HG03342 (cell line): ENCODE measurements around the gene SGMS1.
"Not testable (repeated sequence)": the region's sequence is repeated elsewhere in the genome, so short reads cannot be mapped to it uniquely, and the experiment has no call there.

Experiments
- ATAC-seq: cut with Tn5 transposase; IDR thresholded peaks from one replicate; pipeline ENCODE4 v1.9.1; 2021; ENCODE audit warnings: mild to moderate bottlenecking, moderate library complexity; ENCODE audit not compliant: unreplicated experiment

SGMS1 gene

GRCh38 chr10:50541921-50542320, 81.8 kb downstream of the SGMS1 start:
- ATAC-seq: no peak

GRCh38 chr10:50541317-50541716, 82.4 kb downstream of the SGMS1 start:
- no peak for ATAC-seq

GRCh38 chr10:50540826-50541122, 83.0 kb downstream of the SGMS1 start:
- peak; percentile 6 for ATAC-seq

DNA sequence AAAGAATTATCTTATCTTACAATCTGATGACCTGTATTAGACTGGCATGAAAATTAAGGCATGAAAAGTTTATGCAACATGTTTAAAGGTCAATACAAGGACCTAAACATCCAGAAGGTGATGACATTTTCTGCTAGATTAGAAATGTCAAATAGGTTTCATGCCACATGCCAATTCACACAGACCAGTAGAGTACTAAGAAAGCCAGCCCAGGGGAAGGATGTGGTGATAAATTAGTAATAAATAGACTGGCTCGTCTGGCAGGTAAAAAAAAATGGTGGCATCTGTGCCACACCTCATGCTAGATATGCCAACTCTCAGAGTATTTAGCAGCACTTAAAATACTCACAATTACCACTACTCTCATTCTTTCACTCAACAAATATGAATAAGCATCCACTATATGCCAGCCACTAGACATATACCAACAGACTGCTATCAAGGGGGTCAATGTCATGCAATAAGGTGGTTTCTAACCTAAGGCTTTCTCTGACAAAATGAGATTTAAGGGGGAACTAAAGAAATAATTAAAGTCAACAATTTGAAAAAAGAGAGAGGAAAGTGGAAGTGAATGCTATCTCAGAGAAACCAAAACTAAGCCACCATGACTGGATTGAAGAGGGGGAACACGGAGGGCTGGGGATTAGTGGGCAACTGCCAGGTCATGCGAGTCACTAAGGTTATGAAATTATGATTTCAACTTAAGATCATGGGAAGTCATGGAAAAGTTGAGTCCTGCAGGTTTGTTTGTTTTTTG, 83.5 kb downstream of the SGMS1 start:
- ATAC-seq: peak; percentile 62

DNA sequence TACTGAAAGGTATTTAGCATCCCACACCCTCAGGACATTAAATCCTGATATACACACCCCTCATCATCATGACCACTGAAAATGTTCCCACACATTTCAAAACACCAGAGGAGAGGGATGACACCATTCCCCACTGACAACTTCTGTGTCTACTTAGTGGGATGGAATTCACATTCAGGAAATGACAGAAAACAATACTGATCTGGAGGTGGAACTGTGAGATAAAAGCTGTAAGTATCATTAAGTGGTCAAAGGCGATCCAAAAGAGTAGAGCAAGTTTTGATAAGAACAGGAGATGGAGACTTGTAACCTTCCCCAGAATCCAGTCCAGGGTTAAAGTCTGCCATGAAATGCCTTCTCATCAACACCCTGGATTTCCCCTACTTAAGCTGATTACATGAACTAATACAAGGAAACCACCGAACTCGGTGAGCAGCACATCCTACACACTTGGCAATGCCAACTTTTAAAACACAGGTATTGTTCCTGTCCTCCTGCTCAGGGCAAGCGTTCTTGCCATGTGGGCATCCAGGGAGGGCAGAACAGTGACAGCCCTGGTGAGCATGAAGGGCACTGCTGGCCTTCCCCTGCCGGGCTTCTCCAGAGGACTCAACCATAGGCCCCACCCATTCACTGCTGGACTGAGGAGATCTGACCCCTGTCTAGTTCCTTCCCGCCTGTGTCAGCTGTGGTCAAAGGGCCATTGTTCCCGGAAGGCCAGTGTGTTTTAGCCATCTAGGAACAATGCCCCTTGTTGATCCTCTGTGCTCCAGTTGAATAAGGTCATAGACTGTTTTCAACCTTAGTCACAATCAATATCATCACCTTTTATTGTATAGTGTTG, 85.0 kb downstream of the SGMS1 start:
- ATAC-seq: peak; percentile 37

- no peak for ATAC-seq
Observed at GRCh38 chr10:50536617-50537240, 87.0 kb downstream of the SGMS1 start.

DNA sequence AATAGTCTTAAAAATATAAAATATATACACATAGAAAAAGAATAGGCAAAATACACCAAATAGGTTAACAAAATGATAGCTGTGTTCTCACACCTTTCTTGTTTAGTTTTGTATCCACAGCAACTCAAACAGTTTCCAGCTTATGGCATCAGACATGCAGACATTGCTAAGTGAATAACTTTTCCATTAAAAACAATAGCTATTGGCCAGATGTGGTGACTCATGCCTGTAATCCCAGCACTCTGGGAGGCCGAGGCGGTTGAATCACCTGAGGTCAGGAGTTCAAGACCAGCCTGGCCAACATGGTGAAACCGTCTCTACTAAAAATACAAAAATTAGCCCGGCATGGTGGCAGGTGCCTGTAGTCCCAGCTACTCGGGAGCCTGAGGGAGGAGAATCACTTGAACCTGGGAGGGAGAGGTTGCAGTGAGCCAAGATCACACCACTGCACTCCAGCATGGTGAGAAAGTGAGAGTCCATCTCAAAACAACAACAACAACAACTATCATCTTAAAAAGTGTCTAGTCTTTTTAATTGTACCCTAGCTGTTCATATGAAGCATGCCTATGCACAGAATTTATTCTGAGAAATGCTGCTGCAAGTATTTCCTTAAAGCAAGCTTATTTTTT, 88.9 kb downstream of the SGMS1 start:
- not testable (repeated sequence) for ATAC-seq

DNA sequence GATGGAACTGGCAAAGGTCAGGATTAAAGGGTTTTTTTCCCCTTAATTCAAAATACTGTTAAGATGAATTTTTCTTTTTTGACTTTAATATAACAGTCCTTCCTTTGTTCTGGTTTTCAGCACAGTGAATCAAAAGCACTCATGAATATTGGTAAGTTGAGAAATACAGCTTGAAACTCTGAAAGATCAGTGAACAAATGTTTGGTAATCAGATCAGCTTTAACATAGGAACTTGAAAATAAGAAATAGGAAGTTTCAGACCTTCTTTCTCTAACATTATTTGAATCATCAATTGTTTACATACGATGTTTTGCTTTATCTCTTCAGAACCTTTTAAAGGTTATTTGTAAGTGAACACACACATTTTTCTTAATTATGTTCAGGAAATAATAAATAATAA, 90.5 kb downstream of the SGMS1 start:
- no peak for ATAC-seq

- ATAC-seq: no peak
Observed at GRCh38 chr10:50531388-50532077, 92.2 kb downstream of the SGMS1 start.

DNA sequence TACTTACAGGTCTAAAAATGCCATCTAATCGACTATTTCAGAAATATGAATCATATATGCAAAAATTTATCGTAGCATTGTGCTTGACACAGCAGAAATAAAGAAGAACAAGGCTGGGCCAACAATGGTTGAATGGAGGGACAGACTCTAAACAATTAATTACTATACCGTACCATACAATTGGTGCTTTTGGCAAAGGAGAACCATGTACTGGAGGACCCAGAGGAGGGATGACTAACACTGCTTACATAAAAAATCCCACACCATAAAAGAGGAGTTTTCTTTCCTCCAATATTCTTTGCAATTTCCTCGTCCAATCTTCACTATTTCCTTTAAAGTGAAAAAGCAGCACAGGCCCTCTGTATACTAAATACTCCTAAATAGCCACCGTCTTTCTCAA, 94.1 kb downstream of the SGMS1 start:
- ATAC-seq: no peak

DNA sequence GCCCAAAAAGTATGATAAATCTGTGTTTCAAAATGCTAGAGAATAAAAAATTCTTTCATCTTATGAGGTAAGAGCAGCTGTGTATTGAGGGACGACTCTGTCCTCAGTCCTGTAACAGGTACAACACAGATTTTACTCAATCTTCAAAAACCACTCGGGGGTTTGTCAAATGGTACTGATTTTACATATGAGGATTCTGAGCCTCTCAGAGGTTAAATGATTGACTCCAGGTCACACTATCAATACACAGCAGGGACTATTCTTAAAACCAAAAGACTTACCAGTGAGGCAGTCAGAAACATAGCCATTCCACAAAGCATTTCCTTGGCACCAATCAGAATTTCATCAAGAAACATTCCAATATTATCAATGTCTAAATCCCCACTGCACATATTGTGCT, 95.5 kb downstream of the SGMS1 start:
- ATAC-seq: no peak

GRCh38 chr10:50527442-50528043, 96.2 kb downstream of the SGMS1 start:
- no peak for ATAC-seq

DNA sequence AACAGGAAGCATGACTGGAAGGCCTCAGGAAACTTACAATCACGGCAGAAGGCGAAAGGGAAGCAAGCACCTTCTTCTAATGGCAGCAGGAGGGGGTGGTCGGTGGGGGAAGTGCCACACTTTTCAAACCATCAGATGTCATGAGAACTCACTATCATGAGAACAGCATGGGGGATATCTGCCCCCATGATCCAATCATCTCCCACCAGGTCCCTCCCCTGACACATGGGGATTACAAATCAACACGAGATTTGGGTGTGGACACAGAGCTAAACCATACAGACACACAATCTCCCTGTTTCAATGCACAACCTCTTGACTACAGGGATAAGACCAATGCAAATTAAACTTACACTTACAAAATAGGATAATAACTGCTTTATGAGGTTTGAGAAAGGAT, 97.6 kb downstream of the SGMS1 start:
- ATAC-seq: no peak

GRCh38 chr10:50523357-50523756, 100.4 kb downstream of the SGMS1 start:
- no peak for ATAC-seq

- no peak for ATAC-seq
Observed at GRCh38 chr10:50522908-50523307, 100.8 kb downstream of the SGMS1 start.

DNA sequence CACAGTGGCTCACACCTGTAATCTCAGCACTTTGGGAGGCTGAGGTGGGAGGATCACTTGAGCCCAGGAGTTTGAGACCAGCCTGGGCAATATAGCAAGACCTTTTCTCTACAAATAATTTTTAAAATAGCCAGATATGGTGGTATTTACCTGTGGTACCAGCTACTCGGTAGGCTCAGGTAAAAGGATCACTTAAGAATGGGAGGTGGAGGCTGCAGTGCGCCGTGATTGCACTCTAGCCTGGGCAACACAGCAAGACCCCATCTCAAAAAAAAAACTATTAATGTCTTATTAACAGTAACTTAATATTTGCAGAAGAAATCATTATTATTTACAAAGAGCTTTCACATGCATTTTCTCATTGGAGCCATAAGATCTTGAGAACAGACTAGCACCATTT, 103.6 kb downstream of the SGMS1 start:
- ATAC-seq: no peak

DNA sequence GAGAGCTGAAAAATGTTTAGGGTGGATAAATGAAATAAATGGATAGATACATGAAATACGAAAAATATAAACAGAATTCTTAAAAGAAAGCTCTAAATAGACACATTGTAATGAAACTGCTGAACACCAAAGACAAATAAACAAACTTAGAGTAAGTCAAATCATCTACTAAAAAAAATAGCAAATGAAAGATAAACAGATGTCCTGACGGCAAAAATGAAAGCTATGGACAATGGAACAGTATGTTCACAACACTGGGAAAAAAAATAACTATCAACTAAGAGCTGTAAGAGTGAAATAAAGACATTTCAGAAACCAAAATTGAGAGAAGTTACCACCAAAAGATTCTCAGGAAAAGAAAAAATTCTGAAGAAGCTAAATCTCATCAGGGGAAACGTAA, 106.1 kb downstream of the SGMS1 start:
- ATAC-seq: no peak

GRCh38 chr10:50516171-50516570, 107.6 kb downstream of the SGMS1 start:
- ATAC-seq: no peak

DNA sequence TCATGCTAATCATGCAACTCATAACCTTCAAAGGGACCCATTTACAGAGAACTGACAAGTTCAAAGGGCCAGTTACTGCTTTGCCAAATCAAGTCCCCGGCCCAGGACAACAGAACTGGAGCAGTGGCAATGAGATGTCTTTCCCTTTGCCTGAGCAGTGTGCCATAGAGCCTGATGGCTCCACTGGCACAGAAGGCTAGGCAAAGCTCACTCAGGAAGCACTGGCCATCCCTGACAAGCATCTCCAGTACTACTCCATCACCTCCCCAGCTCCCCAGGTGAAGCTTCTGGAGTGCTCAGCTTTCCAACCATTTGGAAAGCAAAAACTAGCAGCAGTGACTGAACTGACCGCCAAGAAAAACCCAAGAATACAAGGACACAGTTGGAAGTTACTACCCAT, 108.3 kb downstream of the SGMS1 start:
- ATAC-seq: no peak

DNA sequence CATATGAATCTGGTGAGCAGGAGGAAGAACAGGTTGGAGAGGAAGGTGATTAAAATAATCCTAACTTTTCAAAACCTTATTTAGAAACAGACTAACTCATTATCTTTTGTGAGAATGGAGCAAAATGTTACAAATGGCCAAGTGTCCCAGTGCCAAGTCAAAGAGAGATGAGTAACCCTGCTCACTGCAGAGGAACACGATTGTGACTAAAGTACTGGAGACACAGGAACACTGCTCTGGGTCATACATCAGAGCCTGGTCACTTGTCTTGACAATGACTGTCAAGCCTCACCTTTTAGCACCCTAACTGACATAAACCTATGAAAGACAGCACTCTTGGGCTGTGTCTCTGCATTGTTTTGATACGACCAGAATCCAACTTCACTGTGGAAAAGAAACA, 108.8 kb downstream of the SGMS1 start:
- no peak for ATAC-seq

DNA sequence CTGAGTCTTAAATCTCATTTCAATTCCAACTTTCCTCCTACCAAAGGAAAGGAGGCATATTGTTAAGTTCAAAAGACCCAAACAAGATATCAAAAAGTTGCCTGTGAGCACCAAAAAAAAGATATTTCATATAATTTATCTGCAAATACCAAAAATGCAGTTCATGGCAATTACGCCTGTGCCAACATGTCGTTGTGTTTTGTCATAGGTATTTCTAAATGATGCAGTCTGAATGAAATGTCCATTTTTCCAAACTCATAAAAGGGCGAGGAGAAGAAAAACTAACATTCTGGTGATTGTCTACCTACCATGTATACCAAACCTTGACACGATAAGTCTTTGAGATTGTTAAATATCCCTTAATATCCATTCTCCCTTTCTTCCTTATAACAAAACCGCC, 109.8 kb downstream of the SGMS1 start:
- ATAC-seq: no peak
